H1 (cell line): ENCODE data around the gene OR56A1. TPM values are rescaled to one million over a fixed set of nuclear protein-coding genes. Genes with fewer than 3 reads are reported as not detected.

Experiments
- CTCF ChIA-PET: fragments of 300-600 bp; sonication (Branson Sonifier 250); formaldehyde crosslinking; loops from one replicate; lab custom pipeline; 2021; ENCODE audit not compliant: partially characterized antibody; lab: Charles Lee
- POLR2A ChIA-PET: fragments of 300-600 bp; sonication (Branson Sonifier 250); formaldehyde crosslinking; loops from one replicate; lab custom pipeline; 2021; ENCODE audit warnings: inconsistent platforms; ENCODE audit not compliant: partially characterized antibody; lab: Charles Lee
- DNase-seq, 2 experiments: peaks; one replicate each; pipeline versions ENCODE4 v3.0.0 to v3.0.0-alpha.2; 2010 to 2022; ENCODE audit warnings: low spot score in 2 of 2, low read depth in 1 of 2, mixed read lengths in 1 of 2
- FAIRE-seq: peaks from 2 replicates; lab custom pipeline; 2011; peaks lifted over from hg19 to GRCh38; lab: Jason Lieb, UNC
- H2AFZ ChIP-seq: 2 replicates; pipeline ENCODE4 v1.8.1; 2012; ENCODE audit warnings: low read length, inconsistent platforms
- H2AK5ac ChIP-seq: 2 replicates; pipeline ENCODE4 v1.6.1; 2013; ENCODE audit warnings: low read depth, low read length
- H2BK120ac ChIP-seq: replicated peaks from 2 replicates; pipeline ENCODE3; 2013; ENCODE audit warnings: low read depth, low read length, inconsistent platforms
- H2BK12ac ChIP-seq: 2 replicates; pipeline ENCODE4 v1.6.1; 2013; ENCODE audit warnings: low read depth, low read length
- H2BK15ac ChIP-seq: 2 replicates; pipeline ENCODE4 v1.6.1; 2013; ENCODE audit warnings: low read length
- H2BK20ac ChIP-seq: 2 replicates; pipeline ENCODE4 v1.6.1; 2013; ENCODE audit warnings: low read length
- H2BK5ac ChIP-seq: 2 replicates; pipeline ENCODE4 v1.6.1; 2013; ENCODE audit warnings: low read depth, low read length
- H3K14ac ChIP-seq: 2 replicates; pipeline ENCODE4 v1.6.1; 2013; ENCODE audit warnings: inconsistent platforms; ENCODE audit not compliant: insufficient read length
- H3K18ac ChIP-seq: 2 replicates; pipeline ENCODE4 v1.6.1; 2013; ENCODE audit warnings: low read length; ENCODE audit errors: extremely low read depth
- H3K23ac ChIP-seq: 2 replicates; pipeline ENCODE4 v1.6.1; 2013; ENCODE audit warnings: inconsistent platforms; ENCODE audit not compliant: insufficient read length
- H3K23me2 ChIP-seq: 2 replicates; pipeline ENCODE4 v1.6.1; 2013; ENCODE audit warnings: low read depth, low read length
- H3K27ac ChIP-seq: 2 replicates; pipeline ENCODE4 v1.6.1; 2011; ENCODE audit warnings: low read depth, low read length, inconsistent platforms
- H3K27me3 ChIP-seq, 4 experiments: replicated peaks in 1 of 4; 1 replicate in 1 of 4; 2 replicates in 3 of 4; pipeline versions ENCODE4 v1.6.1 to v1.8.1; 2011 to 2013; ENCODE audit warnings: low read length in 3 of 4, mild to moderate bottlenecking in 3 of 4, inconsistent platforms in 2 of 4, mixed read lengths in 2 of 4, moderate library complexity in 1 of 4; ENCODE audit not compliant: control insufficient read depth in 3 of 4, insufficient read depth in 3 of 4; ENCODE audit errors: extremely low read depth in 1 of 4
- H3K36me3 ChIP-seq, 4 experiments: 2 replicates each; pipeline versions ENCODE4 v1.6.1 to v1.8.1; 2011 to 2013; ENCODE audit warnings: mild to moderate bottlenecking in 4 of 4, low read length in 3 of 4, moderate library complexity in 2 of 4, control low read depth in 1 of 4, inconsistent platforms in 1 of 4; ENCODE audit not compliant: insufficient read depth in 4 of 4, control insufficient read depth in 2 of 4
- H3K4ac ChIP-seq: replicated peaks from 2 replicates; pipeline ENCODE3; 2013; ENCODE audit warnings: low read length, low read depth, mixed read lengths, inconsistent platforms; ENCODE audit not compliant: insufficient read length
- H3K4me1 ChIP-seq, 4 experiments: replicated peaks in 1 of 4; 1 replicate in 1 of 4; 2 replicates in 3 of 4; pipeline versions ENCODE4 v1.6.1 to v1.8.1; 2011 to 2013; ENCODE audit warnings: low read length in 3 of 4, inconsistent platforms in 2 of 4, mixed read lengths in 1 of 4; ENCODE audit not compliant: insufficient read depth in 4 of 4, control insufficient read depth in 3 of 4
- H3K4me2 ChIP-seq, 2 experiments: 2 replicates each; pipeline versions ENCODE4 v1.6.1 to v1.8.1; 2011 to 2013; ENCODE audit warnings: low read depth in 2 of 2, low read length in 2 of 2, control low read depth in 1 of 2, inconsistent platforms in 1 of 2, mild to moderate bottlenecking in 1 of 2; ENCODE audit not compliant: insufficient read depth in 1 of 2
- H3K4me3 ChIP-seq, 4 experiments: fragments of 200-600, 300-600 bp in 1 of 4; sonication (generic), shearing (Covaris generic), sonication (Bioruptor Twin) in 1 of 4; 2 replicates each; pipeline versions ENCODE4 v1.5.1 to v1.8.1; 2011 to 2016; ENCODE audit warnings: low read length in 4 of 4, low read depth in 3 of 4, control low read depth in 2 of 4, inconsistent platforms in 2 of 4, mild to moderate bottlenecking in 2 of 4, mixed read lengths in 1 of 4, moderate library complexity in 1 of 4; ENCODE audit not compliant: insufficient read depth in 2 of 4; ENCODE audit errors: extremely low read depth in 1 of 4
- H3K56ac ChIP-seq: replicated peaks from 2 replicates; pipeline ENCODE3; 2013; ENCODE audit warnings: low read depth, mild to moderate bottlenecking, mixed read lengths, low read length, inconsistent platforms; ENCODE audit not compliant: insufficient read length
- H3K79me1 ChIP-seq: 2 replicates; pipeline ENCODE4 v1.6.1; 2013; ENCODE audit warnings: low read depth, low read length, control low read depth
- H3K79me2 ChIP-seq, 2 experiments: 2 replicates each; pipeline versions ENCODE4 v1.6.1 to v1.8.1; 2012 to 2013; ENCODE audit warnings: low read length in 2 of 2, mild to moderate bottlenecking in 2 of 2, inconsistent platforms in 1 of 2; ENCODE audit not compliant: insufficient read depth in 2 of 2, control insufficient read depth in 1 of 2
- H3K9ac ChIP-seq, 4 experiments: replicated peaks in 1 of 4; 1 replicate in 1 of 4; 2 replicates in 3 of 4; pipeline versions ENCODE4 v1.6.1 to v1.8.1; 2011 to 2013; ENCODE audit warnings: low read depth in 3 of 4, low read length in 3 of 4, control low read depth in 2 of 4, mild to moderate bottlenecking in 2 of 4, moderate library complexity in 2 of 4, inconsistent platforms in 1 of 4; ENCODE audit errors: extremely low read depth in 1 of 4
- H3K9me3 ChIP-seq, 2 experiments: 2 replicates each; pipeline versions ENCODE4 v1.6.1 to v1.8.1; 2012 to 2013; ENCODE audit warnings: mild to moderate bottlenecking in 2 of 2, moderate library complexity in 2 of 2, control low read depth in 1 of 2, inconsistent platforms in 1 of 2, low read depth in 1 of 2, low read length in 1 of 2, mixed read lengths in 1 of 2; ENCODE audit not compliant: insufficient read depth in 2 of 2
- H4K20me1 ChIP-seq, 2 experiments: replicated peaks in 1 of 2; 2 replicates each; pipeline versions ENCODE3 to v1.8.1; 2011 to 2013; ENCODE audit warnings: inconsistent platforms in 2 of 2, low read length in 2 of 2, mild to moderate bottlenecking in 1 of 2; ENCODE audit not compliant: insufficient read depth in 2 of 2, control insufficient read depth in 1 of 2
- H4K5ac ChIP-seq: 2 replicates; pipeline ENCODE4 v1.6.1; 2013; ENCODE audit warnings: low read length, low read depth, mixed read lengths, inconsistent platforms; ENCODE audit not compliant: insufficient read length
- H4K8ac ChIP-seq: 2 replicates; pipeline ENCODE4 v1.8.0; 2013; ENCODE audit warnings: mild to moderate bottlenecking, moderate library complexity, low read length, inconsistent platforms; ENCODE audit not compliant: insufficient read depth; ENCODE audit errors: extremely low read depth
- H4K91ac ChIP-seq: replicated peaks from 2 replicates; pipeline ENCODE3; 2013; ENCODE audit warnings: low read length, mixed read lengths, inconsistent platforms; ENCODE audit not compliant: insufficient read length
- BCL11A ChIP-seq, 2 experiments: IDR thresholded peaks; one replicate each; pipeline ENCODE4 v1.6.1; 2011; ENCODE audit warnings: low read depth in 2 of 2, low read length in 2 of 2, mild to moderate bottlenecking in 2 of 2
- RAD21 ChIP-seq, 2 experiments: IDR thresholded peaks in 1 of 2; conservative IDR thresholded peaks in 1 of 2; 2 replicates each; pipeline ENCODE4 v1.6.1; 2011; ENCODE audit warnings: low read depth in 2 of 2, low read length in 2 of 2, improper control_type of control experiment in 1 of 2, inconsistent platforms in 1 of 2, mild to moderate bottlenecking in 1 of 2, moderate library complexity in 1 of 2
- WGBS, 2 experiments: shearing (Covaris generic) in 1 of 2; methylation state at CpG; one replicate each; pipeline versions ENCODE4 v1.1.6 to v1.1.7; 2013 to 2015; ENCODE audit warnings: low lambda C conversion rate in 2 of 2, mixed read lengths in 2 of 2, inconsistent platforms in 1 of 2, low coverage in 1 of 2, missing lambda C conversion rate in 1 of 2; ENCODE audit not compliant: insufficient replicate concordance in 2 of 2, insufficient coverage in 1 of 2, insufficient read length in 1 of 2; ENCODE audit errors: extremely low coverage in 1 of 2, missing lambda C conversion rate in 1 of 2; 5-methylcytosine and 5-hydroxymethylcytosine counted together
- polyA plus RNA-seq, 7 experiments: library from polyadenylated mRNA; depleted of rRNA in 3 of 7; stranded (reverse) in 5 of 7; unstranded in 2 of 7; fragments of >200 nt in 5 of 7; fragments of 200-250 nt in 2 of 7; gene quantifications; 1 replicate in 5 of 7; 2 replicates in 1 of 7; 4 replicates in 1 of 7; pipeline versions ENCODE4 v1.2.1 to v1.2.3, GENCODE V29; 2011 to 2013; ENCODE audit warnings: missing spikeins in 2 of 7, mixed read lengths in 2 of 7
- total RNA-seq: library from RNA; stranded (reverse); fragmentation: NEBNext Ultra II Directional; extraction: Animal tissue kit (Norgen Biotek cat#: 25700); gene quantifications from 2 replicates; pipeline ENCODE4 v1.2.1, GENCODE V29; 2021
- TF ChIP-seq, protein P1 (sequence below): IDR thresholded peaks from 2 replicates; pipeline ENCODE4 v1.6.1; 2011; ENCODE audit warnings: low read depth, mild to moderate bottlenecking, low read length; ENCODE audit not compliant: insufficient read depth

The OR56A1 gene
- total and polyA plus RNA-seq, 2 of the 8 experiments (the other 6 are each of a cell fraction or from before 2014, with no cell fraction given) = 0.02 to 0.09 TPM

DNA sequence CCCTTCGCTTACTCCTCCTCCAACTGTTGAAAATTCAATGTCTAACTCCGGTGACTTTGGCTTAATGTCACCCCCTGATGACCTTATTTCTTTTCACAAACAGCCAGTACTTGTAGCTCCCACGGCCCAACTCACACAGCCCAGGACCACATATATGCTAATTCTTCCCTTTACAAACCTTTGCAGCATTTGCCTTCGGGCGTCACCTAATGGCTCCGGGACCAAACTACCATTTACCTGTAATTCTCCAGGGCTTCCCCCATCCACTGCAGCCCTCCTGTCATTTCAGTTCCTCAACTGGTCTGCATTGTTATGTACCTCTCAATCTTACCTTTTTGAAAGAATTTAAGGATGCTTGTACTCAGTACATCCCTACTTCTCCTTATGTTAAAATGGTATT is 47.2 kb upstream of the OR56A1 start:
- Histone ChIP-seq H3K79me2 (no peaks in the 10 kb centered on the region), H3K4me3 (no peak overlapping the region), H4K91ac (no peak overlapping the region), H2BK12ac (no peak overlapping the region), H2AK5ac (0 out of 2 replicates have a peak overlapping the region, but pooled peaks have one; percentile 46), H3K14ac (no peak overlapping the region), H3K56ac (no peak overlapping the region), H4K5ac (no peak overlapping the region), H2AFZ (no peak overlapping the region), H3K9ac (no peak overlapping the region), H2BK5ac (no peak overlapping the region; the same call in 1 of the 2 replicates), H3K4me1 (peaks cover 0 to 3% (median 1%) of the 10 kb centered on the region in 4 experiments; a peak in 2 of 7 replicates), H3K9me3 (peaks cover 14 to 16% of the 10 kb centered on the region in 2 experiments), H3K36me3 (peaks cover 0 to 2% (median 0%) of the 10 kb centered on the region in 4 experiments; a peak in 3 of 8 replicates), H2BK15ac (peak overlapping the region; percentile 67; the same call in 1 of the 2 replicates), H3K27me3 (no peaks in the 10 kb centered on the region), H4K20me1 (no peaks in the 10 kb centered on the region), H2BK120ac (no peak overlapping the region), H3K27ac (no peak overlapping the region), H3K79me1 (no peaks in the 10 kb centered on the region), H3K23ac (no peak overlapping the region), H3K4ac (no peak overlapping the region), H3K23me2 (no peaks in the 10 kb centered on the region; the same call in 1 of the 2 replicates), H3K4me2 (no peak overlapping the region), H2BK20ac (no peak overlapping the region), H3K18ac (no peak overlapping the region), H4K8ac (no peak overlapping the region)
- FAIRE-seq = no peak
- ChIA-PET CTCF (no interaction called here), POLR2A (no interaction called here)
- WGBS, 2 experiments = 91% methylated on average over 6 of the region's 6 CpGs; no CpG with 5 or more reads in 1 of the 2 experiments
- no peak for DNase-seq
- TF ChIP-seq, protein P1, sequence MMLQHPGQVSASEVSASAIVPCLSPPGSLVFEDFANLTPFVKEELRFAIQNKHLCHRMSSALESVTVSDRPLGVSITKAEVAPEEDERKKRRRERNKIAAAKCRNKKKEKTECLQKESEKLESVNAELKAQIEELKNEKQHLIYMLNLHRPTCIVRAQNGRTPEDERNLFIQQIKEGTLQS = no peak
- TF ChIP-seq RAD21 (IDR thresholded peaks at IDR 0.05 in 1 of 2, conservative IDR thresholded peaks at IDR 0.05 in 1 of 2; ENCODE audit: low read depth in 2 of 2, low read length in 2 of 2) (peak; percentile 25 to 35; a peak in 3 of 4 replicates), BCL11A (IDR thresholded peaks at IDR 0.05; ENCODE audit: low read depth in 2 of 2, low read length in 2 of 2) (no peak)
